ENCODE measurements around the gene DNAJB6. TPM values are rescaled to one million over a fixed set of nuclear protein-coding genes. Genes with fewer than 3 reads are reported as not detected.
A peak's percentile ranks its signal among the peaks of the same experiment; 100 is the strongest.

Gene DNAJB6
- total and polyA plus RNA-seq, 9 donors, result 79.0 to 154 (median 89.2) TPM

DNA sequence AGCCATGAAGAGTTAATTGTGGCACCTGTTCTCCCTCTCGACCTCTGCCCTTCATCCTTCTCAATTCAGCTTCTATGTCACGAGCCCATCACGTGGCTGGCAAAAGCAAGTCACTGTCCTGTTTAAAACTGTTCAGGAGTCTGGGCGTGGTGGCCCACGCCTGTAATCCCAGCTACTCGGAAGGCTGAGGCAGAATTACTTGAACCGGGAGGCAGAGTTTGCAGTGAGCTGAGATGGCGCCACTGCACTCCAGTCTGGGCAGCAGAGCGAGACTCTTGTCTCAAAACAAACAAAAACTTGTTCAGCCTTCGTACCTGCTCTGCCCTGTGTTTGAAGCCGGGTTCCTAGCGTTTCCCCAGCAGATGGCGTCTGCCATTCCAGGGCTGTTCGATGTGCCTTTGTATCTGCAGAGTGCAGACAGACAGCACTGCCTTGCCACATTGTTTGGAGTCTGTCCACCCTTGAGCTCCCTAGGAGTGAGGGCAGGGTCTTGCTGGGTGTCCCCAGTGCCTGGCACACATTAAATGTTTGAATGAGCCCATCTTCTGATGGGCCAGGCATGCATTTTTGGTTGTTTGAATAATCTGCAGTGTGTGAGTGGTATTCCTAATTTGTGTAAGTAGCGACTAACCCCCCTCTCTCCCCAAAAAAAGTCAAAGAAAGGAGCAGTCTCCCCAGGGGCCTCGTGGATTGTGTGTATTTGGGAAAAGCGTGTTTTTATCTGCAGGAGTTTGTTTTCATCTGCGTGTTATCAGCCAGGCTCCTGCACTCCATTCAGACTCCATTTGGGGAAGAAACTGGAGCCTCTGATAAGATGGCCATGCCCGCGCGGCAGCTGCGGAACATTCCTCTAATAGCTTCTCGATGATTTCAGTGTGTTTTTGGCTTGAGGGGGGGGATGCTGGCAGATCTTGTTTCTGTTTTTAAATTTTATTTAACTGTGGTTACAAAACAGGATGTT, 61.2 kb downstream of the DNAJB6 start:
- H3K27ac ChIP-seq, result no peak overlapping the region
- peaks cover 15% of the 10 kb centered on the region for H3K4me1 ChIP-seq (ENCODE audit: insufficient read depth)
- no peaks in the 10 kb centered on the region for H3K27me3 ChIP-seq
- WGBS, 3 donors, result 31 to 41% (median 33%) methylated on average over 23 of the region's 23 CpGs
- H3K36me3 ChIP-seq, result no peaks in the 10 kb centered on the region
- intact Hi-C loops (cut with DNase I), result no loop called here
- DNase-seq, result peak in 4 of 5 donors; percentile 46 to 79 (median 54)
- H3K4me3 ChIP-seq, result no peak overlapping the region
- TF ChIP-seq POLR2A (IDR thresholded peaks at IDR 0.05), result no peak
- TF ChIP-seq EP300 (IDR thresholded peaks at IDR 0.05), result no peak
- TF ChIP-seq, protein P1, sequence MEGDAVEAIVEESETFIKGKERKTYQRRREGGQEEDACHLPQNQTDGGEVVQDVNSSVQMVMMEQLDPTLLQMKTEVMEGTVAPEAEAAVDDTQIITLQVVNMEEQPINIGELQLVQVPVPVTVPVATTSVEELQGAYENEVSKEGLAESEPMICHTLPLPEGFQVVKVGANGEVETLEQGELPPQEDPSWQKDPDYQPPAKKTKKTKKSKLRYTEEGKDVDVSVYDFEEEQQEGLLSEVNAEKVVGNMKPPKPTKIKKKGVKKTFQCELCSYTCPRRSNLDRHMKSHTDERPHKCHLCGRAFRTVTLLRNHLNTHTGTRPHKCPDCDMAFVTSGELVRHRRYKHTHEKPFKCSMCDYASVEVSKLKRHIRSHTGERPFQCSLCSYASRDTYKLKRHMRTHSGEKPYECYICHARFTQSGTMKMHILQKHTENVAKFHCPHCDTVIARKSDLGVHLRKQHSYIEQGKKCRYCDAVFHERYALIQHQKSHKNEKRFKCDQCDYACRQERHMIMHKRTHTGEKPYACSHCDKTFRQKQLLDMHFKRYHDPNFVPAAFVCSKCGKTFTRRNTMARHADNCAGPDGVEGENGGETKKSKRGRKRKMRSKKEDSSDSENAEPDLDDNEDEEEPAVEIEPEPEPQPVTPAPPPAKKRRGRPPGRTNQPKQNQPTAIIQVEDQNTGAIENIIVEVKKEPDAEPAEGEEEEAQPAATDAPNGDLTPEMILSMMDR (IDR thresholded peaks at IDR 0.05), result no peak
- H3K9me3 ChIP-seq, result no peaks in the 10 kb centered on the region

DNA sequence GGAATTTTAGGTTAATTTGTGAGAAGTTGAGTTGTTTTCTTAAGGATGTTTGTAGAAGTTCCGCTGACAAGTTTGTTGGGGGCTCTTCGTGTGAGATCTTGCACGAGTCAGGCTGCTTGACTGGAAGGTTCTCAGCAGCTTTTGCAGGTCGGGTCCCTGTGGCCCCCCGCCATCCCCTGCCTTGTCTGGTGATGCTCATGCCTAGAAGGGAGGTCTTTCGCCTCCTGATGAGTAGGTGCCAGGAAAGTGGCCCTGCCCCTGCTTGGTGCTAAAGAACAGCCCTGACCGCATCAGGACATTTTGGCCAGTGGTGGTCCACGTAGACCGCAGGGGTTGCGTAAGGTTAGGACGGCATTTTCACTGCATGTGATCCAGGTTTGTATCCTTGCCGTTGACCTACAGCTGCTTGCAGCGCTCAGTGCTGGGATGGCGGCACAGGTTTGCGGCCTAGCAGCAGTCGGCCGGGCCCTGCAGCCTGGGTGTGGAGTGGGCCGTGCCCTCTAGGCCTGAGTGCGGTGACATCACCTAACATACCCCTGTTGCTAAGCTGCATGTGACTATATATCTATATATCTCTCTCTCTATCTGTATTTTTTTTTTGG, 62.4 kb downstream of the DNAJB6 start:
- intact Hi-C loops (cut with DNase I), result no loop called here
- H3K27me3 ChIP-seq, result no peaks in the 10 kb centered on the region
- WGBS, 3 donors, result 78 to 83% (median 82%) methylated on average over 19 of the region's 19 CpGs
- H3K4me3 ChIP-seq, result no peak overlapping the region
- no peak for DNase-seq
- H3K27ac ChIP-seq, result no peak overlapping the region
- TF ChIP-seq POLR2A (IDR thresholded peaks at IDR 0.05), result no peak
- TF ChIP-seq, protein P1 (IDR thresholded peaks at IDR 0.05), result no peak
- no peak for TF ChIP-seq EP300 (IDR thresholded peaks at IDR 0.05)
- no peaks in the 10 kb centered on the region for H3K36me3 ChIP-seq
- H3K9me3 ChIP-seq, result no peaks in the 10 kb centered on the region
- peaks cover 14% of the 10 kb centered on the region for H3K4me1 ChIP-seq (ENCODE audit: insufficient read depth)

DNA sequence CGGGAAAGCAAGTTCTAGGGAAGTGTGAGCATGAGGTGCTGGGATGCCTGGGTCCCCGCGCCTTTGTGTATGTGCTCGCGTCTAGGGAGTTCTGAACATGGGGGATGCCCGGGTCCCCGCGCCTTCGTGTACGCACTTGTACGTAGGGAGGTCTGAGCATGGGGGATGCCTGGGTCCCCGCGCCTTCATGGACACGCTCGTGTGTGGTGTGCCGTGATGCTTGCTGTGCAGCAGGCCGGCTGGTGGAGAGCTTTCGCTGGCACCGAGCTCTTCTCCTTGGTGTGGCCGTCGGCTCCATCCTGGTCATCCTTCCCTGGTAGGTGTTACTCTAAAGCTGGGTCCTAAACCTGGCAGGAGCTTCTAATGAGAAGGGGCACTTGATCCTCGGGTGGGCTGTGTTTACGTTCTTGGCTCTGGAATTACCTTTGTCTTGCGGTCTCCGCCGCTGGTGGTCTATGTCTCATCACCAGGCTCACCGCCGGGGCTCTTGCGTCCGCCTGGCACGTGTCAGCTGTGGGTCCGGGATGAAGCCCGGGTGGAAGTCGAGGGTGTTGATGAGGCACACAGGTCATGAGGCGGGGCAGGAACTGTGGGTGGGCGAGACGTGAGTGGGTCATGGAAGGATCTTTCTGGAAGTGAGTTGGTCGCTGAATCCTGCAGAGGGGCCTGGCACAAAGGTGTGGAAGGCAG, 63.5 kb downstream of the DNAJB6 start:
- intact Hi-C loops (cut with DNase I), result no loop called here
- 91 to 94% (median 93%) methylated on average over 38 of the region's 38 CpGs for WGBS, 3 donors
- Histone ChIP-seq H3K4me1 (ENCODE audit: insufficient read depth) (peaks cover 16% of the 10 kb centered on the region), H3K4me3 (no peak overlapping the region), H3K27ac (no peak overlapping the region), H3K36me3 (no peaks in the 10 kb centered on the region), H3K27me3 (no peaks in the 10 kb centered on the region), H3K9me3 (no peaks in the 10 kb centered on the region)
- TF ChIP-seq POLR2A (IDR thresholded peaks at IDR 0.05), result no peak
- no peak for TF ChIP-seq EP300 (IDR thresholded peaks at IDR 0.05)
- TF ChIP-seq, protein P1 (IDR thresholded peaks at IDR 0.05), result no peak
- no peak for DNase-seq

DNA sequence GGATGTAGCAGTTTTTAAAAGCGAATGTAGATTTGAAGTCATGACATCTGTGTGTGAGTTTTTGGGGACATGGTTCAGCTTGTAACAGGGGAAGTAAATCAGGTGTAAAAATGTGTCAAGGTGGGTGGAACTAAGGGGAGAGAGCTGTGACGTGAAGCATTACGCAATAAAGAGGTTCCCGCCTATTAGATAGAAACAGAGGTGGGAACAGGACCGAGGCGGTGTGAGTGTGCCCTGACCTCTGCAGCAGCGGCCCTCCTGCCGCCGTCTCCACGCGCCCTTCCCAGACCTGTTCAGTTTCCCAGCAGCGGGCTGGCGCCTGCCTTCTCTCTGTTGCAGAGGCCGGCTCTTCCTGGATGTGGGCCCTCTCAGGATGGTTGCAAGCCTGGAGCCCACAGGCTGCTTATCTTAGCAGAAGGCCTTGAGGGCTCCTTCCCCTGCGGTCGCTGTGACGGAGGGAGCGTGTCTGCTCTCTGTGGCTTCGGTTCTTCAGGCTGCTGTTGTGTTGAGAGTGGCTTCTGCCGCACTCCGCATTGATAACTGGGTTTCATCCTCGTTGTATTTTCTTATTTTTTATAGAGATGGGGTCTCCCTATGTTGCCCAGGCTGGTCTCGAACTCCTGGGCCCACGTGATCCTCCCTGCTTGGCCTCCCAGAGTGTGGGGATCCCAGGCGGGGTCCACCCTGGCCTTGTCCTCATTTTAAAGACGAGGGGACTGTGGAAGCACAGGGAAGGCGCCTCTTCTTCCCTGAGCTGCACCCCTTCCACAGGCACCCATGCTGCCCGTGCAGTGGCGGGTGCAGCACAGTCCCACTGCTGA, 65.0 kb downstream of the DNAJB6 start:
- Histone ChIP-seq H3K9me3 (no peaks in the 10 kb centered on the region), H3K27ac (no peak overlapping the region), H3K36me3 (no peaks in the 10 kb centered on the region), H3K4me1 (ENCODE audit: insufficient read depth) (peaks cover 18% of the 10 kb centered on the region), H3K27me3 (no peaks in the 10 kb centered on the region), H3K4me3 (no peak overlapping the region)
- WGBS, 3 donors, result 93% methylated on average over 26 to 29 of the region's 29 CpGs
- TF ChIP-seq, protein P1 (IDR thresholded peaks at IDR 0.05), result no peak
- TF ChIP-seq EP300 (IDR thresholded peaks at IDR 0.05), result no peak
- TF ChIP-seq POLR2A (IDR thresholded peaks at IDR 0.05), result no peak
- intact Hi-C loops (cut with DNase I), result no loop called here
- DNase-seq, result no peak
